Aorta (tissue), 5 donors: Measurements from ENCODE around the gene APMAP. TPM values are rescaled to one million over a fixed set of nuclear protein-coding genes. Genes with fewer than 3 reads are reported as not detected.
A peak's percentile ranks its signal among the peaks of the same experiment; 100 is the strongest.
"Not testable (repeated sequence)": the region's sequence is repeated elsewhere in the genome, so short reads cannot be mapped to it uniquely, and the experiment has no call there.

Source experiments
- ATAC-seq: fragments of 200-7000 bp; cut with Tn5 transposase; one replicate; pipeline ENCODE4 v1.9.1; 2022; ENCODE audit warnings: moderate library complexity; ENCODE audit not compliant: low FRiP score
- DNase-seq, 2 donors: peaks; one replicate each; pipeline ENCODE4 v3.0.0-alpha.2; 2020
- H3K27ac ChIP-seq, 2 donors: one replicate each; pipeline ENCODE4 v1.5.1; 2013; ENCODE audit warnings: low read length in 2 of 2, mild to moderate bottlenecking in 2 of 2, moderate library complexity in 2 of 2, control low read depth in 1 of 2, inconsistent platforms in 1 of 2, low read depth in 1 of 2
- H3K27me3 ChIP-seq, 2 donors: one replicate each; pipeline ENCODE4 v1.6.1; 2013; ENCODE audit warnings: control low read depth in 1 of 2, low read length in 1 of 2, mild to moderate bottlenecking in 1 of 2, moderate library complexity in 1 of 2; ENCODE audit not compliant: insufficient read depth in 2 of 2, control insufficient read depth in 1 of 2
- H3K36me3 ChIP-seq, 2 donors: one replicate each; pipeline ENCODE4 v1.6.1; 2013; ENCODE audit warnings: control low read depth in 1 of 2, low read length in 1 of 2, mild to moderate bottlenecking in 1 of 2; ENCODE audit not compliant: insufficient read depth in 2 of 2, control insufficient read depth in 1 of 2
- H3K4me1 ChIP-seq, 2 donors: one replicate each; pipeline ENCODE4 v1.6.1; 2013; ENCODE audit warnings: low read length in 2 of 2, control low read depth in 1 of 2, mild to moderate bottlenecking in 1 of 2, moderate library complexity in 1 of 2; ENCODE audit not compliant: insufficient read depth in 2 of 2, control insufficient read depth in 1 of 2
- H3K4me3 ChIP-seq, 2 donors: one replicate each; pipeline ENCODE4 v1.5.1; 2013; ENCODE audit warnings: low read length in 2 of 2, control low read depth in 1 of 2, mild to moderate bottlenecking in 1 of 2
- H3K9me3 ChIP-seq: one replicate; pipeline ENCODE4 v1.6.1; 2013; ENCODE audit warnings: mild to moderate bottlenecking, low read length; ENCODE audit not compliant: control insufficient read depth
- WGBS, 2 donors: extraction: QIAGEN DNeasy Blood & Tissue Kit; methylation state at CpG; one replicate each; pipeline ENCODE4 v1.1.7; 2013; 5-methylcytosine and 5-hydroxymethylcytosine counted together
- intact Hi-C, 2 donors: fragments of 100-400 bp; cut with DNase I; formaldehyde crosslinking; loops; one replicate each; pipeline versions ENCODE4 v1.14.2 to v1.15.0; 2022
- polyA plus RNA-seq, 2 donors: library from polyadenylated mRNA; stranded (reverse); fragments of 200-250 nt; gene quantifications; one replicate each; pipeline ENCODE4 v1.2.3, GENCODE V29; 2013
- total RNA-seq, 2 donors: library from RNA; stranded (reverse); fragmentation: NEBNext Ultra II Directional; extraction: Animal tissue kit (Norgen Biotek cat#: 25700); gene quantifications; one replicate each; pipeline ENCODE4 v1.2.1, GENCODE V29; 2021
- donor health status: healthy with polysubstance abuse.
- donor health status: Bipolar disorder and iron deficiency.
- donor health status: DM: no; HTN: no; CAD: no.
- donor health status: DM: no; HTN: no; CAD: no.
- donor health status: DM: yes; HTN: yes; CAD: no.

APMAP gene
- total and polyA plus RNA-seq, 4 donors: 23.4 to 54.1 (median 40.8) TPM

DNA sequence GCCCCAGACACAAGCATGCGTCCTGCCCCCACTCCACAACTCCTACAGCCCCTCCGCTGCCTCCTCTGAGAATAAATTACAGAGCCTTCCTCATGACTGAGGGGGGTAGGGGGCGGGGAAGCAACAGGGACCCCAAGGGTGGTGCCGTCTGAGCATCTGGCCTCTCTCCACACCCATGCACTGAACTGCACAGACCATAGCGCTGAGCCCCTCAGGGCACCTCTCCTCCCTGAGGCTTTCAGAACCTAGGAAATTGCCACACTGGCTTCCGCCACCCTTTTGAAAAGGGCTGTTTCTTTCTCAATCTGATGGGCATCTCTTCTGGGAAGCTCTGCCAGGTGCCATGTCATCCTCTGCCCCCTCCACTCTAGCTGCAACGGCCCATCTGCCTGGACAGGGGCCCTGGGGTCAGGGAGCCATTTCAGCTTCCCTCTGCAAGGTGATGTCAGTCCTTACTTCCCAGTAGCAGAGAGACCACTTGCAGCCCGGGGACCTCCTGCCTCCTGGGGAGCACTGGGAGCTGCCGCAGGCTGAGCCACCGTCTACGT is 40.9 kb downstream of the APMAP start:
- DNase-seq: no peak
- H3K4me3 ChIP-seq: no peak overlapping the region

DNA sequence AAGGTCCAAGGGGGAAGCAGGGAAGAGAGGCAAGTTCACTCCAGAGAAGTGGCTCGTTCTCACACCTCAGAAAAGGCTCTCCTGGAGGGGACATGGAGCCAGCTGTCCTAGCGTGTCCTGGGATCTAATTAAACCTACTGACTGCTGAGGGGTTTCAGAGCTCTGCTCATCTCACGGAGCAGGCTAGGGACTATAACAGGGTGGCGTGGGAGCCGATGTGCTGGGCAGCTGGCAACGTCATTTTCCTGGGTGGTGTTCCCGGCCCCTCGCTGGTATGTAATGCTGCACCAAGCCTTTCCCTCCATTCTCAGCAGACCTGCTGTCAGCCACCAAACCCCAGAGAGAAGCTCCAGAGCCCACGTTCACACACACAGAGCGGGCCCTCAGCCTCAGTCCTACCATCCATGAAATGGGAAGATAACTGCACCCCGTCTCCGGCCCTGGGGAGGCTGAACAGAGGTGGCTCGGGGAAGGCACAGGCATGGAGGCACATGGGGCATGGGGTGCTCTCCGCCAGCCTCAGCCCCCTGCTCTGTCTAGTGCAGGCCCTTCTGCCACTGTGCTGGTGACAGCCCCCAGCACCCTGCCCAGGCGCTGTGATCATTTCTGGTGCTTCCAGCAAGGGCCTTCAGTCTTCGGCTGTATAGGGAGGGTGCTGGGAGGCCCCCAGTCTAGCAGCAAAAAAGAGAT is 41.6 kb downstream of the APMAP start:
- WGBS, 2 donors: 57 to 62% methylated on average over 16 of the region's 16 CpGs
- Histone ChIP-seq H3K27ac (no peak overlapping the region), H3K9me3 (no peaks in the 10 kb centered on the region), H3K4me3 (no peak overlapping the region), H3K4me1 (no peaks in the 10 kb centered on the region), H3K27me3 (no peaks in the 10 kb centered on the region), H3K36me3 (no peaks in the 10 kb centered on the region)
- ATAC-seq (no peak), DNase-seq (no peak)
- intact Hi-C loops: no loop called here

More for the DNA sequence above, 40.9 kb downstream of the APMAP start:
- WGBS, 2 donors: 41 to 42% methylated on average over 11 of the region's 11 CpGs
- ATAC-seq: no peak
- intact Hi-C loops: no loop called here
- no peaks in the 10 kb centered on the region for H3K9me3 ChIP-seq
- no peaks in the 10 kb centered on the region for H3K36me3 ChIP-seq
- H3K27me3 ChIP-seq: no peaks in the 10 kb centered on the region
- H3K4me1 ChIP-seq: no peaks in the 10 kb centered on the region
- no peak overlapping the region for H3K27ac ChIP-seq

DNA sequence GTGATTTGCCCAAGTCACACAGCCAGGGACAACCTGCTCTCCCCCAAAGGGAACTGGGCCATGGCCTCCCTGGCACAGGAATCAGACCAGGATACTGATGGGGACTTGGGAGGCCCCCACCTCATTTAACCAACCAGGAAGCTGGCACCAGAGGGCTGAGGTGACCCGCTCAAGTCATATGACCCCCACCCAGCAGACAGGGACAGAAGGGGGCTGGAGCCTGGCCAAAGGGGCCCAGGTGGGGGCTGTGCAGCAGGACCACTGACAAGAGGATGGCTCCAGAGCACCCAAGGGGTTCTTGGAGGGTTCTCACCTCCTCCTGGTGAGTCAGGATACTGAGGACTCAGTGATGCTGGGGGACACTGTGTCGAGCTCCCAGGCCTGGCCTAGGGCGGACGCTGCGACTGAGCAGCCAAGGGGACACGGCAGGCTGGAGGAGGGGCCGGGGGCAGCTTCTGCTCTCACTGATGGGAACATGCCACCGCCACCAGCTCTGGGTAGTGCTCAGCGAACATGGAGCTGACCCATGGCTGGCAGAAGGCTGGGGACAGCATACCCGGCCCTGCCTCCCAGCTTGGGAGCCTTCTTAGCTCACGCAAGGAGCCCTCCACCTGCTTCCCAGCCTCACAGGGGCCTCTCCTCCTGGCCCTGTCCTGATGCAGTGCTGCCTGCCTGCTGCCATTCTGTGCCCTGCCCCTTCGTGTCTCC is 42.3 kb downstream of the APMAP start:
- Histone ChIP-seq H3K9me3 (no peaks in the 10 kb centered on the region), H3K27me3 (no peaks in the 10 kb centered on the region), H3K27ac (no peak overlapping the region), H3K4me1 (no peaks in the 10 kb centered on the region), H3K4me3 (no peak overlapping the region), H3K36me3 (no peaks in the 10 kb centered on the region)
- DNase-seq (no peak), ATAC-seq (peak; percentile 57)
- 70 to 72% methylated on average over 12 of the region's 12 CpGs for WGBS, 2 donors
- intact Hi-C loops: no loop called here

DNA sequence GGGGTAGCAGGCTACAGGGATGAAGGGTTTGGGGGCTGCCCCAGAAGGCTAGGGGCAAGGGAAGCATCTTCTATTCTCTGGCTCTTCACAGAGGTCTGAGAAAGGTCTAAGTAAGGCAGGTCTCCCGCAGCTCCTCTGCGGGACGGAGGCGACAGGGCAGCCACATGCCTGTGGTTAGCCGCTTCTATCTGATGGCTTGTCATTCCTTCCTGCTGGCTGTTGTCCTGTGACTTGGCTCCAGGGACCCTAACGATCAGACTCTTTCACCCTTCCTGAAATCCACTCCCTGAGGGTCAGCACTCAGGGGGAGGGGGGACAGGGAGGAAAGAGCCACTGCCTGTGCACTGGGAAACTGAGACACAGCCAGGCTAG is 42.8 kb downstream of the APMAP start:
- Histone ChIP-seq H3K36me3 (no peaks in the 10 kb centered on the region), H3K4me3 (no peak overlapping the region), H3K27ac (no peak overlapping the region), H3K9me3 (no peaks in the 10 kb centered on the region), H3K4me1 (no peaks in the 10 kb centered on the region), H3K27me3 (no peaks in the 10 kb centered on the region)
- no peak for DNase-seq
- WGBS, 2 donors: 27 to 38% methylated on average over 6 of the region's 6 CpGs
- no peak for ATAC-seq
- intact Hi-C loops: no loop called here

DNA sequence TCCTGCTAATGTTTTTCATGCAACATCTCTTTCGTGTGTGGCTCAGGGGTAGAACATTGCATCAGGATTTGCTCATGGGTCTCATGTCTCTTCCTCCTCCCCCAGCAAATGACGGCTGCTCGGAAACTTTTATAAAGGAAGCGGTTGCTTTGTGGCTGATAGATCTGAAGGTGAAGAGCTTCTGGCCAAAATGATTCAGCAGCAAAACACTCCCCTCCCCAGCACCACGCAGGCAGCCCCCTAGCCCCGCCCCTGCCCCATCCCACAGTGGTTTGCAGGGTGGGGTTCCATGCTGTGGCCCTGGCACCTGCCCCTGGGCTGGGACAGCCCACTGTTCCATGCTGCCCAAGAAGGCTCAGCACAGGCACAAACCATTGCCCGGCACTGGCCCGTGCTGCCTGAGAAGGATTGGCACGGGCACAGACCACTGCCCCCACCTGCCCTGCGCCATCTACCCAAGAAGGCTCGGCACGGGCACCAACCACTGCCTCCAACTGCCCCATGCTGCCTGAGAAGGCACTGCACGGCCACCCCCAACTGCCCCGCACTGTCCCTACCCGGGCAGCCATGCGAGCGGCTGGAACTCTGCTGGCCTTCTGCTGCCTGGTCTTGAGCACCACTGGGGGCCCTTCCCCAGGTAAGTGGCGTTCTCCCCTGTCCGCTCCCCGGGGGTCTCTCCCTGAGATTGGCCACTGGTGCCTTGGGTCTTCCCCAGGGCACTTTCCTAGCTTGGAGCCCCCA is 43.4 kb downstream of the APMAP start, which contains the start of gene CST7:
TSS of gene CST7 (plus strand) at position 331 of the 741 bp plus-strand sequence. CDS start at position 568, 237 bp downstream.
- intact Hi-C loops: no loop called here
- Histone ChIP-seq H3K9me3 (no peaks in the 10 kb centered on the region), H3K27me3 (no peaks in the 10 kb centered on the region), H3K36me3 (no peaks in the 10 kb centered on the region), H3K27ac (no peak within 1 kb of the TSS), H3K4me1 (no peaks in the 10 kb centered on the region), H3K4me3 (no peak within 1 kb of the TSS)
- 83 to 84% methylated on average over 20 of the region's 20 CpGs for WGBS, 2 donors
- DNase-seq (no peak), ATAC-seq (peak; percentile 56)

DNA sequence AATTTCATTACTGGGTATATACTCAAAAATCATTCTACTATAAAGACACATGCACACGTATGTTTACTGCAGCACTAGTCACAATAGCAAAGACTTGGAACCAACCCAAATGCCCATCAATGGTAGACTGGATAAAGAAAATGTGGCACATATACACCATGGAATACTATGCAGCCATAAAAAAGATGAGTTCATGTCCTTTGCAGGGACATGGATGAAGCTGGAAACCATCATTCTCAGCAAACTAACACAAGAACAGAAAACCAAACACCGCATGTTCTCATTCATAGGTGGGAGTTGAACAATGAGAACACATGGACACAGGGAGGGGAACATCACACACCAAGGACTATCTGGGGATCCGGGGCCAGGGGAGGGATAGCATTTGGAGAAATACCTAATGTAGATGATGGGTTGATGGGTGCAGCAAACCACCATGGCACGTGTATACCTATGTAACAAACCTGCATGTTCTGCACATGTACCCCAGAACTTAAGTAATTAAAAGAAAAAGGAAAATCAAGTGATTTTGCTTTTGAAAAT is 44.1 kb downstream of the APMAP start:
- H3K9me3 ChIP-seq, H3K36me3 ChIP-seq, H3K4me3 ChIP-seq, DNase-seq, intact Hi-C loops, H3K27me3 ChIP-seq, ATAC-seq, H3K4me1 ChIP-seq, H3K27ac ChIP-seq: not testable (repeated sequence)
- WGBS, 2 donors: 65 to 74% methylated on average over 4 of the region's 4 CpGs

DNA sequence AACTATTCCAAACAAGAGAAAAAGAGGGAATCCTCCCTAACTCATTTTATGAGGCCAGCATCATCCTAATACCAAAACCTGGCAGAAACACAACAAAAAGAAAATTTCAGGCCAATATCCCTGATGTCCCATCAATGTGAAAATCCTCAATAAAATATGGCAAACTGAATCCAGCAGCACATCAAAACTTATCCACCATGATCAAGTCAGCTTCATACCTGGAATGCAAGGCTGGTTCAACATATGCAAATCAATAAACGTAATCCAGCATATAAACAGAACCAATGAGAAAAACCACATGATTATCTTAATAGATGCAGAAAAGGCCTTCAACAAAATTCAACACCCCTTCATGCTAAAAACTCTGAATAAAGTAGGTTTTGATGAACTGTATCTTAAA is 46.2 kb downstream of the APMAP start:
- H3K4me3 ChIP-seq, H3K27me3 ChIP-seq, ATAC-seq, H3K27ac ChIP-seq, DNase-seq, H3K36me3 ChIP-seq, intact Hi-C loops, H3K9me3 ChIP-seq, H3K4me1 ChIP-seq: not testable (repeated sequence)
- 75 to 85% methylated on average over 1 of the region's 1 CpG for WGBS, 2 donors

DNA sequence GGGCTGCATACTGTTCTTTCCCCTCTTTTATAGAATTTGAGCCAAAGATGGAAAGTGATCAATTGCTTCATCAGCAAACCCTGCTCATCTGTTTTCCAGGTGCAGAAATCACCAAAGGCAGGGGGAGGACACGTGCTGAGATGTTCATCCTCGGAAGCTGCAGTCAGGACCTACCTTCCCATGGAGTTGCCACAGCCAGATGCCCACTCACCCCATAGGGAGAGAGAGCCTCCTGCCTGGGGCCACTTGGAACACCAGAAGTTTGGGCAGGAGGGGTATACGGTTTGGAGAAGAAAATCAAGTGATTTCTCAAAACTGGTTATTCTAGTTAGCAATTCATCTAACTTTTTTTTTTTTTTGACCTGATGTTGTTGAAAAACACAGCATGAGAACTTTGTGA is 48.8 kb downstream of the APMAP start:
- ATAC-seq (no peak), DNase-seq (no peak)
- WGBS, 2 donors: 50 to 63% methylated on average over 3 of the region's 3 CpGs

More for the DNA sequence above, 48.8 kb downstream of the APMAP start:
- H3K4me1 ChIP-seq: no peaks in the 10 kb centered on the region
- H3K4me3 ChIP-seq: no peak overlapping the region
- H3K27ac ChIP-seq: no peak overlapping the region
- no peaks in the 10 kb centered on the region for H3K36me3 ChIP-seq
- no peaks in the 10 kb centered on the region for H3K27me3 ChIP-seq
- intact Hi-C loops: no loop called here
- H3K9me3 ChIP-seq: peaks cover 3% of the 10 kb centered on the region
